Uterus (tissue), 4 donors: Measurements from ENCODE around the gene HLA-DPB1. TPM values are rescaled to one million over a fixed set of nuclear protein-coding genes. Genes with fewer than 3 reads are reported as not detected.

Experiments used
- DNase-seq, 2 donors: peaks; one replicate each; pipeline ENCODE4 v3.0.0-alpha.2; 2019 to 2020
- H3K27ac ChIP-seq, 2 donors: fragments of 200-600 bp; sonication (generic); 1 replicate in 1 of 2; 2 replicates in 1 of 2; pipeline ENCODE4 v1.5.1; 2016 to 2018
- H3K27me3 ChIP-seq, 2 donors: fragments of 200-600 bp; sonication (generic); one replicate each; pipeline ENCODE4 v1.5.1; 2018 to 2019; ENCODE audit warnings: control low read depth in 1 of 2
- H3K36me3 ChIP-seq, 2 donors: fragments of 200-600 bp; sonication (generic); one replicate each; pipeline ENCODE4 v1.5.1; 2019; ENCODE audit warnings: control low read depth in 1 of 2
- H3K4me1 ChIP-seq, 2 donors: fragments of 200-600 bp; sonication (generic); one replicate each; pipeline ENCODE4 v1.5.1; 2018 to 2019; ENCODE audit warnings: control low read depth in 1 of 2
- H3K4me3 ChIP-seq, 2 donors: fragments of 200-600 bp; sonication (generic); 1 replicate in 1 of 2; 2 replicates in 1 of 2; pipeline ENCODE4 v1.5.1; 2018 to 2019; ENCODE audit warnings: mild to moderate bottlenecking in 1 of 2
- H3K9me3 ChIP-seq, 2 donors: fragments of 200-600 bp; sonication (generic); one replicate each; pipeline ENCODE4 v1.5.1; 2019; ENCODE audit warnings: control low read depth in 1 of 2
- POLR2A ChIP-seq, 2 donors: fragments of 450-650 bp; IDR thresholded peaks; one replicate each; pipeline ENCODE4 v1.6.1; 2016; ENCODE audit warnings: antibody characterized with exemption in 2 of 2, mild to moderate bottlenecking in 1 of 2, moderate library complexity in 1 of 2
- intact Hi-C: fragments of 100-400 bp; cut with DNase I; formaldehyde crosslinking; loops from one replicate; pipeline ENCODE4 v1.15.1; 2023; ENCODE audit warnings: low total_unique reads
- total RNA-seq, 4 donors: library from RNA; depleted of rRNA in 3 of 4; stranded (reverse); fragments of >200 nt in 3 of 4; gene quantifications; one replicate each; pipeline versions ENCODE4 v1.1.0 to v1.2.4, GENCODE V29; 2014 to 2023
- TF ChIP-seq, protein P1 (sequence below), 4 experiments: fragments of 200-600 bp in 2 of 4; fragments of 450-650 bp in 2 of 4; sonication (generic) in 2 of 4; IDR thresholded peaks; one replicate each; pipeline ENCODE4 v1.5.1; 2016 to 2019; ENCODE audit warnings: antibody characterized with exemption in 4 of 4, mild to moderate bottlenecking in 2 of 4, moderate library complexity in 1 of 4
- donor health status: DM: yes; HTN: yes; CAD: no.

HLA-DPB1 gene
- total RNA-seq, 4 donors from 2014 or later, result 19.8 to 108 (median 43.6) TPM

DNA sequence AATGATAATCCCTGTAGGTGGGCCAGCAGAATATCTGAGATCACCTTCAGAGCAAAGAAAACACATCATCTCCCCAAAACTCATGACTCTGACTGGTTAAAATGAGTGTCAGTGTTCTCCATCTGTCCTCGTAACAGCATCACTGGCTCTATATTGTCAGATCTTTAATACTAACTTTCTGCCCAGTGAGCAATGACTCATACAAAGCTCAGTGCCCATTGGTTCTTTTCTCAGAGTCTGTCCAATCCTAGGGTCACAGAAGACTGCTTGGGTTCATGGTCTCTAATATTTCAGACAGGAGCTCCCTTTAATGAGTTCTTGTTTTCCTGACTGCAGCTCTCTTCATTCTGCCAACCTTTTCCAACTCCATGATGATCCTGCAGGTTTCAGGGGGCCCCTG lies 36.4 kb downstream of the HLA-DPB1 start:
- Histone ChIP-seq H3K27ac (no peak overlapping the region), H3K27me3 (peaks cover 4 to 21% of the 10 kb centered on the region in 2 donors), H3K36me3 (no peaks in the 10 kb centered on the region), H3K9me3 (no peaks in the 10 kb centered on the region), H3K4me1 (no peaks in the 10 kb centered on the region), H3K4me3 (no peak overlapping the region)
- TF ChIP-seq, protein P1, sequence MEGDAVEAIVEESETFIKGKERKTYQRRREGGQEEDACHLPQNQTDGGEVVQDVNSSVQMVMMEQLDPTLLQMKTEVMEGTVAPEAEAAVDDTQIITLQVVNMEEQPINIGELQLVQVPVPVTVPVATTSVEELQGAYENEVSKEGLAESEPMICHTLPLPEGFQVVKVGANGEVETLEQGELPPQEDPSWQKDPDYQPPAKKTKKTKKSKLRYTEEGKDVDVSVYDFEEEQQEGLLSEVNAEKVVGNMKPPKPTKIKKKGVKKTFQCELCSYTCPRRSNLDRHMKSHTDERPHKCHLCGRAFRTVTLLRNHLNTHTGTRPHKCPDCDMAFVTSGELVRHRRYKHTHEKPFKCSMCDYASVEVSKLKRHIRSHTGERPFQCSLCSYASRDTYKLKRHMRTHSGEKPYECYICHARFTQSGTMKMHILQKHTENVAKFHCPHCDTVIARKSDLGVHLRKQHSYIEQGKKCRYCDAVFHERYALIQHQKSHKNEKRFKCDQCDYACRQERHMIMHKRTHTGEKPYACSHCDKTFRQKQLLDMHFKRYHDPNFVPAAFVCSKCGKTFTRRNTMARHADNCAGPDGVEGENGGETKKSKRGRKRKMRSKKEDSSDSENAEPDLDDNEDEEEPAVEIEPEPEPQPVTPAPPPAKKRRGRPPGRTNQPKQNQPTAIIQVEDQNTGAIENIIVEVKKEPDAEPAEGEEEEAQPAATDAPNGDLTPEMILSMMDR (IDR thresholded peaks at IDR 0.05), result no peak
- no peak for TF ChIP-seq POLR2A (IDR thresholded peaks at IDR 0.05)
- no peak for DNase-seq
- intact Hi-C loops, result no loop called here

DNA sequence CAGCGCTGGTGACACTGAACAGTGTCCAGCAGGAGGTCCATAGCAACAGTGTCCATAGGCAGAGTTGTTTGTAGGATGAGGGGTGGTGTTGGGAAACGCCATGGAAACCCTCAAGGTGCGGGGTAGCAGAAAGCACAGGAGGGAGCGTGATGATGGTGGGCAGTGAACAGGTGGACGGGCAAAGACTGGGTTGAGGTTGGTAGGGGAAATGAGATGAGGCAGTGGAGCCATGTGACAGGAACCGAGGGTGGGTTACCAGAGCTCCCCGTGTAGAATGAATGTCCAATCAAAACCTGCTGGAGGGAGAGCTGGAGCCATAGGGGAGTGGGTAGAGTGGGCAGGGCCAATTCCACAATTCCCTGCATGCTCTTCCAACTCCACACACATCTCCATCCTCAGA lies 38.0 kb downstream of the HLA-DPB1 start:
- no peak for DNase-seq
- intact Hi-C loops, result no loop called here
- H3K27me3 ChIP-seq, result peaks cover 5 to 29% of the 10 kb centered on the region in 2 donors
- H3K9me3 ChIP-seq, result no peaks in the 10 kb centered on the region
- H3K36me3 ChIP-seq, result no peaks in the 10 kb centered on the region
- no peak overlapping the region for H3K4me3 ChIP-seq
- no peaks in the 10 kb centered on the region for H3K4me1 ChIP-seq
- TF ChIP-seq POLR2A (IDR thresholded peaks at IDR 0.05), result no peak
- TF ChIP-seq, protein P1 (IDR thresholded peaks at IDR 0.05), result no peak
- no peak overlapping the region for H3K27ac ChIP-seq

DNA sequence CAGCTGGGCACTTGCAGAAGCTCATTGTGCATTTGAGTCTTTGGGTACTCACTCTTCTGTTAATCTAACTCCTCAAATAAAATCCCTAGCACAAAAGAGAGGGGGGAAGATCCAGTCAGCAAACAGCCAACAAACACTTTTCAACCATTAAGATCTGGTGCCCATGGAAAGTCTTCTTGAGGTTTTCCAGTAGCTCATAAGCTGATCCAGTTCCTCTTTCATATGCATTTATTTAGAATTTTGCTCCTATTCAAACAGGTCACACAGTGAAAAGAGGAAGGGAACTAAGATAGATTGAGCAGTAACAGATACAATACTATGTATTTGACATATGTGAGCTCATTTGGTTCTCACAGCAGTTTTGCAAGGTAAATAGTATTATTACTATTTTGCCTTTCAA lies 38.6 kb downstream of the HLA-DPB1 start:
- H3K27me3 ChIP-seq, result peaks cover 5 to 29% of the 10 kb centered on the region in 2 donors
- intact Hi-C loops, result no loop called here
- no peak overlapping the region for H3K27ac ChIP-seq

GRCh38 chr6:33116417-33116816 lies 40.6 kb downstream of the HLA-DPB1 start:
- TF ChIP-seq, protein P1 (IDR thresholded peaks at IDR 0.05), result no peak
- TF ChIP-seq POLR2A (IDR thresholded peaks at IDR 0.05), result no peak
- no peaks in the 10 kb centered on the region for H3K4me1 ChIP-seq
- no peaks in the 10 kb centered on the region for H3K36me3 ChIP-seq
- H3K27me3 ChIP-seq, result peaks cover 5 to 29% of the 10 kb centered on the region in 2 donors
- intact Hi-C loops, result no loop called here
- H3K27ac ChIP-seq, result no peak overlapping the region
- no peak for DNase-seq
- no peak overlapping the region for H3K4me3 ChIP-seq
- H3K9me3 ChIP-seq, result no peaks in the 10 kb centered on the region

More for the DNA sequence above, 38.6 kb downstream of the HLA-DPB1 start:
- TF ChIP-seq, protein P1 (IDR thresholded peaks at IDR 0.05), result no peak
- TF ChIP-seq POLR2A (IDR thresholded peaks at IDR 0.05), result no peak
- no peak for DNase-seq
- H3K36me3 ChIP-seq, result no peaks in the 10 kb centered on the region
- H3K4me1 ChIP-seq, result no peaks in the 10 kb centered on the region
- no peak overlapping the region for H3K4me3 ChIP-seq
- H3K9me3 ChIP-seq, result no peaks in the 10 kb centered on the region

DNA sequence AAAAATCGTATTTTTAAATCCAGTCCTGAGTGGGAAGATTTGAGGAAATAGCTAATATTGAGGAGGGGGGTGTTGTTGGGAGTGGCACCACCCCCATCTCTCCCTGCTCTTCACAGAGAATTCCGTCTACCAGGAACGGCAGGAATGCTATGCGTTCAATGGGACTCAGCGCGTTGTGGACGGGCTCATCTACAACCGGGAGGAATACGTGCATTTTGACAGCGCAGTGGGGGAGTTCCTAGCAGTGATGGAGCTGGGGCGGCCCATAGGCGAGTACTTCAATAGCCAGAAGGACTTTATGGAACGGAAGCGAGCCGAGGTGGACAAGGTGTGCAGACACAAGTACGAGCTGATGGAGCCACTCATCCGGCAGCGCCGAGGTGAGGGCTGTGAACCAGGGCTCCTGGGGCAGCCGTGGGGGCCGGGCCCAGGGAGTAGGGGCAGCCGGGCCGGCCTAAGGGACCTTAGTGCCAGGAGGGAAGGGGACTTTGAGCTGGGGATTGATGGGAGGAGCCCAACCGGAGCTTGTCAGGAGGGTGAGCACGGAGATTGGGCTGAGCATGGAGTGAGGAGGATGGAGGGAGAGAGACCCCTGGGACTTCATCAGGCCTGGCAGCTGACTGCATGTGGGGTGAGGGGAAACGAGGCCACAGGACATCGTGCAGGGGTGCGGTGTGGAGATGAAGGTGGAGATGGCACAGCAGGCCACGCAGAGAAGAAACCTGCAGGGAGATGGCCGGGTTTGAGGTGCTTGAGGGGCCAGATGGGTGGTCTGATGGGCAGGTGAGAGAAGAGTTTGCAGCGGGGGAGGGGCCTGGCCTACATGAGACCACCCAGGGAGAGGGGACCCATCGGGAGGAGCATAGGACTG lies 41.3 kb downstream of the HLA-DPB1 start:
- Histone ChIP-seq H3K27me3 (peaks cover 5 to 29% of the 10 kb centered on the region in 2 donors), H3K4me1 (no peaks in the 10 kb centered on the region), H3K27ac (no peak overlapping the region), H3K36me3 (no peaks in the 10 kb centered on the region), H3K9me3 (no peaks in the 10 kb centered on the region), H3K4me3 (no peak overlapping the region)
- no peak for DNase-seq
- TF ChIP-seq POLR2A (IDR thresholded peaks at IDR 0.05), result no peak
- TF ChIP-seq, protein P1 (IDR thresholded peaks at IDR 0.05), result no peak
- intact Hi-C loops, result no loop called here
